ENCODE results near the gene RPEL1. TPM values are rescaled to one million over a fixed set of nuclear protein-coding genes. Genes with fewer than 3 reads are reported as not detected.

Gene RPEL1
- total RNA-seq, 4 donors from 2014 or later: not detected

DNA sequence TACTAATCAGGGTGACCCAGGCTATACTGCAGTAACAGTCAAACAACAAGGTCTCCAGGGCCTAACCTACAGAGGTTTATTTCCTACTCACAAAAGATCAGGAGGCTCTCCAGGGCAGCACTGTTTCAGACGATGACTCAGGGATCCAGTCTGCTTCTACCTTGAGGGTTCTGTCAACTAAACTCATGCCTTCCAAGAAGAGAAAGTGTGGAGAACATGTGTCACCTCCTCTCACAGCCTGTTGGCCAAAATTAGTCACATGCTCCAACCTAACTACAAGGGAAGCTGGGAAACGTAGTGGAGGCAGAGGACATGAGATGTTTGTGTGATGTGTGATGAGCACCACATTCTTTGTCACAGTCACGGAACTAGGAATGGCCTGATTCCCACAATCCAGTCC lies 16.5 kb downstream of the RPEL1 start:
- TF ChIP-seq, protein P1, sequence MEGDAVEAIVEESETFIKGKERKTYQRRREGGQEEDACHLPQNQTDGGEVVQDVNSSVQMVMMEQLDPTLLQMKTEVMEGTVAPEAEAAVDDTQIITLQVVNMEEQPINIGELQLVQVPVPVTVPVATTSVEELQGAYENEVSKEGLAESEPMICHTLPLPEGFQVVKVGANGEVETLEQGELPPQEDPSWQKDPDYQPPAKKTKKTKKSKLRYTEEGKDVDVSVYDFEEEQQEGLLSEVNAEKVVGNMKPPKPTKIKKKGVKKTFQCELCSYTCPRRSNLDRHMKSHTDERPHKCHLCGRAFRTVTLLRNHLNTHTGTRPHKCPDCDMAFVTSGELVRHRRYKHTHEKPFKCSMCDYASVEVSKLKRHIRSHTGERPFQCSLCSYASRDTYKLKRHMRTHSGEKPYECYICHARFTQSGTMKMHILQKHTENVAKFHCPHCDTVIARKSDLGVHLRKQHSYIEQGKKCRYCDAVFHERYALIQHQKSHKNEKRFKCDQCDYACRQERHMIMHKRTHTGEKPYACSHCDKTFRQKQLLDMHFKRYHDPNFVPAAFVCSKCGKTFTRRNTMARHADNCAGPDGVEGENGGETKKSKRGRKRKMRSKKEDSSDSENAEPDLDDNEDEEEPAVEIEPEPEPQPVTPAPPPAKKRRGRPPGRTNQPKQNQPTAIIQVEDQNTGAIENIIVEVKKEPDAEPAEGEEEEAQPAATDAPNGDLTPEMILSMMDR (IDR thresholded peaks at IDR 0.05; ENCODE audit: low read depth): no peak

DNA sequence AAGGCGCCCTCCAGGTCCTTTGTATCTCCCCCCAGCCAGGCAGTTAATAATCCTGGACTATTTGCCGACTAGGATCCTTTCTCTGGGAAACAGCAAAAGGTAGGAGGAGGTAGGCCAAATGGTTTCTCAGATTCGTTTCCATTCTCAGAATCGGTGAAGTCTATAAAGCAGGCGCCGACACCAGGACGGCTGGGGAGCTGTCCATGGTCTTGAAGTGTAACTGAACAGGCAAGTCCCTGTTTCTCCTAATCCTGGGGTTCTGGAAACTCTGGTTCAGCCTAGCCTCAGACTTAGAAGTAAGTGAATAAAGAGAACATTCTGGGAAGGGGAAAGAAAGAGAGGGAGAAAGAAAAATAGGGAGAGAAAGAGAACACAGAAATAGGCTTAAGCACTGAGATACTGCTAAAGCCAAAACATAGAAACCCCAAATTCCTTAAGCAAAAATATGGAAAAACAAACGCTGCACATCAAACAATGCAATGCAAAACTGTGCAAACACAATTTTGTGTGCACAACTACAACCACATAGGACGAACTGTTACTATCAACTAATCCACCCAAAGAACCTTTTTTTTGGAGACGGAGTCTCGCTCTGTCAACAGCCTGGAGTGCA lies 20.1 kb downstream of the RPEL1 start:
- TF ChIP-seq, protein P1 (IDR thresholded peaks at IDR 0.05; ENCODE audit: low read depth): no peak

DNA sequence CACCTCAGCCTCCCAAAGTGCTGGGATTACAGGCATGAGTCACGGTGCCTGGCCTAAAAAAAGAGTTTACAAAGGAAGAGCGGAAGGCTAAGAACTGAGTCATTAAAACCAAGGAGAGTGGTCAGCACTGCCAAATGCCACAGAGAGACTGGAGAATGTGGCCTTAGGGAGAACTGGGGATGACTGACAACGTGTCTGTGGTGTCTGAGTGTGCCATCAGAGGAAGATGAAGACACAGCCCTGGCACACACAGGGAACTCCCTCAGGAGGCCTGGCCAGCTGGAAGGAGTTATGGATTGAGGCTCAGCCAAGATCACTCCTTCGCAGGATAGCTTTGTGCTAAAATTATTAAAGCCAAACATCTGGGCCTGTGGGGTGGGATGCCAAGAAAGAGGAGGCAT lies 27.4 kb downstream of the RPEL1 start:
- TF ChIP-seq, protein P1 (IDR thresholded peaks at IDR 0.05; ENCODE audit: low read depth): no peak

DNA sequence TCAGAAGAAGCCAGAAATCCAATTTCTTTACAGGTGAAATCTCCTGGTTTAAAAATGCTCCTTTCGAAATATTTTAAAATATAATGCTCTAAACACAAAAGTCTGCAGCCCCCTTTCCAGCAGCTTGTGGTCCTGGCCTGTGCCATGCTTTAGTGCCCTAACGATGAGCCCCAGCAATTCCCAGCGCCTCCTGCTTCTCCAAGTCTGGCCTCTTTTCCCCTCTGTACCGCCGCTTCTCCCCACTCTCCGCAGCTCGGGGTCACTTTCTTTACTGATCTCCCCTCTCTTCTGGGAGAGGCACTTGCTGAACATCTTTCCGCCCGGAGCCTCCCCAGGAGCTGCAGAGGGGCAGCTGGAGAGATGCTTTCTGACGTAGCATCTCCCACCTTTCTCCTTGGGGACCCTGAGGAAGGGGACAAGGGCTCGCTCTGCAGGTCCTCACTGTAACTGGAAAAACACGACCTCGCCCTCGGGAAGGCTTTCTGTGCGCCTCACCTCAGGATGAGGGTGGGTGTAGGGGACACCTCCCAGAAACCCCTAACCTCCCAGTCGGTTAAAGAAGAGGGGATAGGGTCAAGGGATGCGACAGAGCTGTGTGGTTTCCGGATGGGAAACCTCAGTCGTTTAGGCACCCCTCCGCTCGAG lies 30.7 kb downstream of the RPEL1 start:
- TF ChIP-seq, protein P1 (IDR thresholded peaks at IDR 0.05; ENCODE audit: low read depth): no peak

DNA sequence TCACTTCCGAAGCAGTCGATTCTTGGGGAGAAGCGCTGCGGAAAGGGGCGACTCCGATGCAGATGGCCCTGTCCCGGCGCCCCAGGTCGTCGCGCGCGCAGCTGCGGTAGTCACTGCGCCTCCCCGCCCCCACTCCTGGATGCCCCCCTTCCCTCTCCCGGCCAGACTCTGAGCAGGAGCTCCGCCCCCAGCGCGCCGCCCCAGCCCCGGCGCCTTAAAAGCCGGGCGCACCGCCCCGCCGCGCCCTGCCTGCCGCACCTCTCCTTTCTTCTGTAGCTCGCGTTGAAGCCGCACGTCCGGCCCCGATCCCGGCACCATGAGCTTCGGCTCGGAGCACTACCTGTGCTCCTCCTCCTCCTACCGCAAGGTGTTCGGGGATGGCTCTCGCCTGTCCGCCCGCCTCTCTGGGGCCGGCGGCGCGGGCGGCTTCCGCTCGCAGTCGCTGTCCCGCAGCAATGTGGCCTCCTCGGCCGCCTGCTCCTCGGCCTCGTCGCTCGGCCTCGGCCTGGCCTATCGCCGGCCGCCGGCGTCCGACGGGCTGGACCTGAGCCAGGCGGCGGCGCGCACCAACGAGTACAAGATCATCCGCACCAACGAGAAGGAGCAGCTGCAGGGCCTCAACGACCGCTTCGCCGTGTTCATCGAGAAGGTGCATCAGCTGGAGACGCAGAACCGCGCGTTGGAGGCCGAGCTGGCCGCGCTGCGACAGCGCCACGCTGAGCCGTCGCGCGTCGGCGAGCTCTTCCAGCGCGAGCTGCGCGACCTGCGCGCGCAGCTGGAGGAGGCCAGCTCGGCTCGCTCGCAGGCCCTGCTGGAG lies 31.4 kb downstream of the RPEL1 start, which contains the start of gene INA:
TSS of gene INA (plus strand) at position 243 of the 817 bp plus-strand sequence. CDS start at position 317, 74 bp downstream.
- TF ChIP-seq, protein P1 (IDR thresholded peaks at IDR 0.05; ENCODE audit: low read depth): no peak

DNA sequence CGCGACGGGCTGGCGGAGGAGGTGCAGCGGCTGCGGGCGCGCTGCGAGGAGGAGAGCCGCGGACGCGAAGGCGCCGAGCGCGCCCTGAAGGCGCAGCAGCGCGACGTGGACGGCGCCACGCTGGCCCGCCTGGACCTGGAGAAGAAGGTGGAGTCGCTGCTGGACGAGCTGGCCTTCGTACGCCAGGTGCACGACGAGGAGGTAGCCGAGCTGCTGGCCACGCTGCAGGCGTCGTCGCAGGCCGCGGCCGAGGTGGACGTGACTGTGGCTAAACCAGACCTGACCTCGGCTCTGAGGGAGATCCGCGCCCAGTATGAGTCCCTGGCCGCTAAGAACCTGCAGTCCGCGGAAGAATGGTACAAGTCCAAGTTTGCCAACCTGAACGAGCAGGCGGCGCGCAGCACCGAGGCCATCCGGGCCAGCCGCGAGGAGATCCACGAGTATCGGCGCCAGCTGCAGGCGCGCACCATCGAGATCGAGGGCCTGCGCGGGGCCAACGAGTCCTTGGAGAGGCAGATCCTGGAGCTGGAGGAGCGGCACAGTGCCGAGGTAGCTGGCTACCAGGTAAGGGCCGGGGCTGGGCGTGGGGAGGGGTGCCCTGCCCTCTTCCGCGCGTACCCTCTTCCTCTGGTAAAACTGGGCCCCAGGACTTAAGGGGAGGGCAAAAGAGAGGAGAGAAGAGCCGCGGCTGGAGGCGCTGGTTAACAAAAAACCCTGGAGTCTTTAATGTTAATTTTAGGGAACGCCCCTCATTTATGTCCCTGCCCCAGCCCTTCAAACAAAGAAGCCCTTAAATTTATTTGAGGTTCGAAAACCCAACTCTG lies 32.2 kb downstream of the RPEL1 start:
- TF ChIP-seq, protein P1 (IDR thresholded peaks at IDR 0.05; ENCODE audit: low read depth): no peak

Measured in subcutaneous adipose tissue (tissue), 4 donors.